SU-DHL-6 (cell line): Measurements from ENCODE around the gene AKAP11.
A peak's percentile ranks its signal among the peaks of the same experiment; 100 is the strongest.

ENCODE experiments used
- H2AFZ ChIP-seq: fragments of 200-600 bp; sonication (generic); 2 replicates; pipeline ENCODE4 v1.6.1; 2014; ENCODE audit warnings: low read depth, mild to moderate bottlenecking, moderate library complexity, mixed read lengths, antibody characterized with exemption, low read length; ENCODE audit not compliant: severe bottlenecking
- H3F3A ChIP-seq: fragments of 200-600 bp; shearing (Covaris generic); 2 replicates; pipeline ENCODE4 v1.6.0; 2016; ENCODE audit warnings: antibody characterized with exemption, mild to moderate bottlenecking; ENCODE audit not compliant: insufficient read depth
- H3K27ac ChIP-seq: fragments of 200-600 bp; sonication (generic); 2 replicates; pipeline ENCODE4 v1.5.1; 2016; ENCODE audit warnings: low read depth, mild to moderate bottlenecking, low read length, moderate library complexity, mixed read lengths
- H3K27me3 ChIP-seq: fragments of 200-600 bp; sonication (generic), shearing (Covaris generic); 2 replicates; pipeline ENCODE4 v1.6.0; 2014; ENCODE audit warnings: mild to moderate bottlenecking, low read length
- H3K36me3 ChIP-seq: fragments of 200-600 bp; sonication (generic); 2 replicates; pipeline ENCODE4 v1.6.1; 2014; ENCODE audit warnings: mild to moderate bottlenecking, low read length, mixed read lengths
- H3K4me2 ChIP-seq: fragments of 300-600, 200-600 bp; shearing (Covaris generic), sonication (generic); 2 replicates; pipeline ENCODE4 v1.6.0; 2014; ENCODE audit warnings: low read length, low read depth, mild to moderate bottlenecking; ENCODE audit not compliant: poor library complexity, severe bottlenecking
- H3K4me3 ChIP-seq: fragments of 200-600 bp; sonication (generic); 2 replicates; pipeline ENCODE4 v1.5.1; 2014; ENCODE audit warnings: antibody characterized with exemption, low read length, mild to moderate bottlenecking, mixed read lengths; ENCODE audit not compliant: insufficient read depth, poor library complexity, severe bottlenecking
- H3K79me2 ChIP-seq: fragments of 200-600 bp; sonication (generic); 2 replicates; pipeline ENCODE4 v1.6.1; 2014; ENCODE audit warnings: mild to moderate bottlenecking, low read length, moderate library complexity; ENCODE audit not compliant: insufficient read depth
- H3K9ac ChIP-seq: fragments of 200-600 bp; sonication (generic); 2 replicates; pipeline ENCODE4 v1.7.0; 2014; ENCODE audit warnings: mild to moderate bottlenecking, low read length
- H3K9me2 ChIP-seq: fragments of 200-600 bp; sonication (generic); replicated peaks from 2 replicates; pipeline ENCODE4 v1.6.1; 2014; ENCODE audit warnings: low read length; ENCODE audit not compliant: insufficient read depth
- H3K9me3 ChIP-seq: fragments of 200-600 bp; sonication (generic); 2 replicates; pipeline ENCODE4 v1.6.1; 2014; ENCODE audit warnings: low read length, mixed read lengths; ENCODE audit not compliant: insufficient read depth
- H4K20me1 ChIP-seq: fragments of 200-600 bp; sonication (generic); 2 replicates; pipeline ENCODE4 v1.6.1; 2014; ENCODE audit warnings: low read depth, mild to moderate bottlenecking, antibody characterized with exemption, low read length, moderate library complexity, mixed read lengths
- EZH2phosphoT487 ChIP-seq: fragments of 200-600 bp; sonication (generic), shearing (Covaris generic); conservative IDR thresholded peaks from 2 replicates; pipeline ENCODE4 v1.6.1; 2018; ENCODE audit warnings: mild to moderate bottlenecking, antibody characterized with exemption, low read length, moderate library complexity, mixed read lengths
- TF ChIP-seq, protein P1 (sequence below): fragments of 200-600 bp; sonication (generic); IDR thresholded peaks from one replicate; pipeline ENCODE4 v1.5.1; 2017; ENCODE audit warnings: antibody characterized with exemption, mild to moderate bottlenecking, low read length, moderate library complexity; ENCODE audit not compliant: insufficient read depth, poor library complexity, severe bottlenecking

AKAP11 gene

GRCh38 chr13:42266473-42266872 is 5.5 kb upstream of the AKAP11 start:
- Histone ChIP-seq H3K27me3 (no peaks in the 10 kb centered on the region), H3K9me3 (no peaks in the 10 kb centered on the region), H3K79me2 (no peaks in the 10 kb centered on the region), H3K4me3 (no peak overlapping the region), H3K27ac (no peak overlapping the region), H3K9me2 (no peaks in the 10 kb centered on the region), H3K4me2 (no peak overlapping the region), H4K20me1 (no peaks in the 10 kb centered on the region), H3K36me3 (no peaks in the 10 kb centered on the region), H2AFZ (no peak overlapping the region), H3F3A (no peaks in the 10 kb centered on the region; the same call in 1 of the 2 replicates), H3K9ac (no peak overlapping the region)
- TF ChIP-seq, protein P1, sequence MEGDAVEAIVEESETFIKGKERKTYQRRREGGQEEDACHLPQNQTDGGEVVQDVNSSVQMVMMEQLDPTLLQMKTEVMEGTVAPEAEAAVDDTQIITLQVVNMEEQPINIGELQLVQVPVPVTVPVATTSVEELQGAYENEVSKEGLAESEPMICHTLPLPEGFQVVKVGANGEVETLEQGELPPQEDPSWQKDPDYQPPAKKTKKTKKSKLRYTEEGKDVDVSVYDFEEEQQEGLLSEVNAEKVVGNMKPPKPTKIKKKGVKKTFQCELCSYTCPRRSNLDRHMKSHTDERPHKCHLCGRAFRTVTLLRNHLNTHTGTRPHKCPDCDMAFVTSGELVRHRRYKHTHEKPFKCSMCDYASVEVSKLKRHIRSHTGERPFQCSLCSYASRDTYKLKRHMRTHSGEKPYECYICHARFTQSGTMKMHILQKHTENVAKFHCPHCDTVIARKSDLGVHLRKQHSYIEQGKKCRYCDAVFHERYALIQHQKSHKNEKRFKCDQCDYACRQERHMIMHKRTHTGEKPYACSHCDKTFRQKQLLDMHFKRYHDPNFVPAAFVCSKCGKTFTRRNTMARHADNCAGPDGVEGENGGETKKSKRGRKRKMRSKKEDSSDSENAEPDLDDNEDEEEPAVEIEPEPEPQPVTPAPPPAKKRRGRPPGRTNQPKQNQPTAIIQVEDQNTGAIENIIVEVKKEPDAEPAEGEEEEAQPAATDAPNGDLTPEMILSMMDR = no peak
- no peak for TF ChIP-seq EZH2phosphoT487

GRCh38 chr13:42270160-42270856 is 1.6 kb upstream of the AKAP11 start:
- Histone ChIP-seq H4K20me1 (no peaks in the 10 kb centered on the region), H3K27me3 (no peaks in the 10 kb centered on the region), H3K27ac (no peak overlapping the region), H3K79me2 (peaks cover 32% of the 10 kb centered on the region), H3K9me2 (no peaks in the 10 kb centered on the region), H3K4me3 (no peak overlapping the region), H2AFZ (peak overlapping the region; percentile 87), H3K4me2 (peak overlapping the region; percentile 84), H3K36me3 (no peaks in the 10 kb centered on the region), H3F3A (peaks cover 6% of the 10 kb centered on the region; the same call in 1 of the 2 replicates), H3K9me3 (no peaks in the 10 kb centered on the region), H3K9ac (peak overlapping the region; percentile 65)
- TF ChIP-seq, protein P1 = no peak
- no peak for TF ChIP-seq EZH2phosphoT487

DNA sequence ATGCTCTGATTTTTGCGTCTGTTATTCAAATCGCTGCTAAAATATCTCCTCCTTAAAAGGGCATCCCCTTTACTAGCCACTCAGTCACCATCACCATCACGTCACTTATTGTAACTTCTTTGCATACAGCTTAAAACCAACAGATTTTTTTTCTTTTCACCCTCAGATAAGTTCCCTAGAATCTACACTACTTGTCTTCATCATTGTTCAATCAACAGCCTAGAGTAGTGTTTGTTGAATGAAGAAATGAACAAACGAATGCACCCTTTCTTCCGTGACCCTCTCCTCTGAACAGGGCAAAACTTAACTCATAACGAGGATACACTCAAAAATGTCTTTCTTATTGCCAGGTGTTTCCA is 1.1 kb upstream of the AKAP11 start:
- Histone ChIP-seq H3K4me2 (peak overlapping the region; percentile 84), H3K27ac (peak overlapping the region; percentile 63; the same call in 1 of the 2 replicates), H3K9me3 (no peaks in the 10 kb centered on the region), H3K79me2 (peaks cover 38% of the 10 kb centered on the region), H3K27me3 (no peaks in the 10 kb centered on the region), H3F3A (peaks cover 6% of the 10 kb centered on the region; the same call in 1 of the 2 replicates), H3K36me3 (no peaks in the 10 kb centered on the region), H3K4me3 (peak overlapping the region; percentile 72), H3K9ac (peak overlapping the region; percentile 65), H2AFZ (peak overlapping the region; percentile 87), H4K20me1 (no peaks in the 10 kb centered on the region), H3K9me2 (no peaks in the 10 kb centered on the region)
- no peak for TF ChIP-seq EZH2phosphoT487
- TF ChIP-seq, protein P1 = no peak
